Fibroblast of skin of left biceps (primary cell): ENCODE data around the gene RFWD3.

Source experiments
- DNase-seq, 2 experiments: peaks; one replicate each; pipeline ENCODE4 v3.0.0-alpha.2; 2013; ENCODE audit warnings: low read depth in 2 of 2

RFWD3 gene

DNA sequence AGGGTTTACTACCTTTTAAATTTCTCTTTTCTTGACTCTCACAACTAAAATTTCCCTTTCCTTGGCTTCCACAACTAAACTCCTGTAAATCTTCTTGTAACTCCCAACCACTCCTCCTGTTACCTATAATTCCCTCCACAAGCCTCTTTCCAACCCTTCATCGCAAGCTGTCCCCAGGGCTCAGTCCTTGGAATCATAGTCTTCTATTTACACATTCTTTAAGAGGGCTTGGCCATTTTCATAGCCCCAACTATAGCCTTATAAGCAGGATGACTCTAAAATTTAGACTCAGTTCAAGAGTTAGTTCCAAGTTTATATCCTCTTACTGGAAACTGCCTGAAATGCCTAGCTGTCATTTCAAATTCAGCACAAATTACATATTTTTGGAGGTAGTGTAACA lies 83.7 kb downstream of the RFWD3 start:
- no peak for DNase-seq

DNA sequence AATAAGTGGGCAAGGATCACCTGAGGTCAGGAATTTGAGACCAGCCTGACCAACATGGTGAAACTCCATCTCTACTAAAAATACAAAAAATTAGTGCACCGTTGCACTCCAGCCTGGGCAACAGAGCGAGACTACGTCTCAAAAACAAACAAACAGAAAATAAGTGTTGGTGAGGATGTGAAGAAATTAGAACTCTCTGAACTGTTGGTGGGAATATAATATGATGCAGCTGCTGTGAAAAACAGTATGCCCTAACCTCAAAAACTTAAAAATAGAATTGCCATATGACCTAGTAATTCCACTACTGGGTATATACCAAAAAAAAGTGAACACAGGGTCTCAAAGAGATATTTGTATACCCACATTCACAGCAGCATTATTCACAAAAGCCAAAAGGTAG lies 85.8 kb downstream of the RFWD3 start:
- no peak for DNase-seq

DNA sequence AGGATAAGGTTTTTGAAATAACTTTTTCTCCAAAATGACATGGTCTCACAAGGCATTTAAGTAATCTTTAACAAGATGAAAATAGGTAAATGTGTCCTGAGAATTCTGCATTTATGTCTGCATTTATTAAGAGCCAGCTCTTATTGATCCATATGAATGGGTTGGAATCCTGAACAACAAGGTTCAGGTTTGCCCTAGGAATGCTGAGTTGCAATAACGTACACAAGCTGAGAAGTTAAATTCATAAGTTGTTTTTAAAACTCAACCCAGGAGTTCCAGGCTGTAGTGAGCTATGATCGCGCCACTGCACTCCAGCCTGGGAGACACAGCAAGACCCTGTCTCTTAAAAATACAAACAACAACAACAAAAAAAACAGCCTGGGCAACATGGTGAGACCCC lies 87.8 kb downstream of the RFWD3 start:
- DNase-seq: no peak

DNA sequence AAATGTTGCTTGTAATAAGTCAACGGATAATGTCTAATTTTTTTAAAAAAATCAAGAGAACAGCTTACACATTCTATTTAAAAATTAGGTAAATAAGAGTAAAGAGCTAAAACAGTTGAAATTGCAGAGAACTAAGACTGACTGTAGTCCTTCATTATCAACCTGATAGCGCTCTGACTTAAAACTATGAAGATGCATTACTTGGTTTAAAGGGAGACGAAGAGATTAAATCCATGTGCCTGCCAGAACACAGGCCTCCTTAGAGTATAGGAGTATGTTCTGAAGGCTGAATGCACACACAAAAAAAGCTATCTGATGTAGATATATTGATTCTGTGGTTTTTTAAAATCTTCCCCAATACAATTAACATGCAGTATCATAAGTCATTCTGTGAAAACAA lies 88.2 kb downstream of the RFWD3 start:
- DNase-seq: no peak

DNA sequence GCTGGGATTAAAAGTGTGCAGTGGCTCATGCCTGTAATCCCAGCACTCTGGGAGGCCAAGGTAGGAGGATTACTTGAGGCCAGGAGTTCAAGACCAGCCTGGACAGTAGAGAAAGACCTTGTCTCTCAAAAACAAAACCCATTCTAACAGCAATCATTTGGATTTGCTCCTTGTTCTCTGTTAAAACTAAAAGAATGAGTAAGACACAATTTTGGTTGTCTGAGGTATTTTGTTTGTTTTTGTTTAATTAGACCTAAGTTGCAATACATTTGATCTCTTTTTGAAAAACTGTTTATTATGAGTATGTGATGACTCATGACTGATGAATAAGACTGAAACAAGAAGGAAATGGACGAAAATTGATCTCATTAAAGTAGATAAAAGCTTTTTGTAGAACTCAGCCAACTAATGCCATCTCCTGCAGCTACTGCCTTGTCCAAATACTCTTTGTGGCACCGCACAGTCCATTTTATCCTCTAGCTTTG lies 88.8 kb downstream of the RFWD3 start:
- peak in 1 of 2 experiments; percentile 21 for DNase-seq

DNA sequence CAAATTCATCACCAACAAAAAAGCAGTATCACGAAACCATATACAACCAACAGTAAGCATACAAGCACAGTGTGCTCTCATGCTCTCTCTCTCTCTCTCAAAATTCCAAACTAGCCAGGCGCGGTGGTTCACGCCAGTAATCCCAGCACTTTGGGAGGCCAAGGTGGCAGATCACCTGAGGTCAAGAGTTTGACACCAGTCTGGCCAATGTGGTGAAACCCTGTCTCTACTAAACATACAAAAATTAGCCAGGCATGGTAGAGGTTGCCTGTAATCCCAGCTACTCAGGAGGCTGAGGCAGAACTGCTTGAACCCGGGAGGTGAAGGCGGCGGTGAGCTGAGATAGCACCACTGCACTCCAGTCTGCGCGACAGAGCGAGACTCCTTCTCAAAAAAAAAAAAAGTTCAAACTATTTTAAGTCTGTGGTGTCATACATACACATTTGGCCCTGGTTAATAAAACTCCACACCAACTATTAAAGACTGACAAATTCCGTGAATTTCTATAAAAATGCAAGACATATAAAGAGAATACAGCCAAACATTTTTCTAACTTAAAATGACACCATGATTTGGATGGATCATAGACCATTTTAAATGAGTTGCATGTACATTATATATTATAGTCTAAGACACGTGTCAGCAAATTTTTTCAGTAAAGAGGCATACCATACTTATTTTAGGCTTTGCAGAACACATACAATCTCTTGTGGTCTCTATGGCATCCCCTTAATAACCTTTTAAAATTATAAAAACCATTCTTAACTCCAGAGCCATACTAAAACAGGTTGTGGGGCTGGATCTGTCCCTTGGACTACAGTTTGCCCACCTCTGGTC lies 90.7 kb downstream of the RFWD3 start:
- DNase-seq: no peak

DNA sequence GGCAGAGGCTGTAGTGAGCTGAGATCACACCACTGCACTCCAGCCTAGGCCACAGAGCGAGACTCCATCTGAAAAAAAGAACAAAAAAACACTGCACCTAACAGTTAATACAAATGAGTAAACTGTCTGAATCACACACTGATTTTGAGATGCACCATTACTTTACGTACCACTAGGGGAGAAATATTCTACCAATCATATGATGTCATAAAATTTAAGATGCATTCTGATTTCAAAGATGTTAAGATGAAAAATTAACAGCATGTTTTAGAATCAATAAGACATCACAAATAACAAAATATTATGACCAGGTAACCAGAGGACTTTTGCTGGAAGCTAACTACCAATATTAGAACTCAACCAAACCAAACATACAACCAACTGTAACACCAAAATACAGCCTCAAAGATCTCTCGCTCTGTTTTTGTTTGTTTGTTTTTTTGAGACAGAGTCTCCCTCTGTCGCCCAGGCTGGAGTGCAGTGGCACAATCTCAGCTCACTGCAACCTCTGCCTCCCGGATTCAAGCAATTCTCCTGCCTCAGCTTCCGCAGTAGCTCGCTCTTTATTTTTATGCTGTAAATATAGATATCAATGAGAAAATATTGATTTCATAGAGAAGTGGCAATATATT lies 91.4 kb downstream of the RFWD3 start:
- no peak for DNase-seq

DNA sequence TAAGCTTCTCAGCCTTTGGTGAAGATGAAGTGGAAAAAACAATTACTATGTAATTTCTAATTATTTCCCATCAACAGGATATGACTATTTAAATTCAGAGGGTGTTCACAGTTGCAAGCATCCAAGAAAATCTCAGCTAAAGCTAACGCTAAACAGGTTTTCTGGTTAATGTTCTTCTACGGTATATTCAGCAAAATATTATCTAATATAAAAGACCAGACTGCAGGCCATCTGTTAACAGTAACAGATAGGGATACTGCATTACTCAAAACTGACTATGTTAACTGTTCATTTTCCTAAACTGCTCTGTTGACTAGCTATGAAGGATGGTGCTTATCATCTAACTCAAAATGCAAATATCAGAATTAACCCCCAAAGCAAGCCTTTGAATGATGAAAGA lies 92.5 kb downstream of the RFWD3 start:
- no peak for DNase-seq

DNA sequence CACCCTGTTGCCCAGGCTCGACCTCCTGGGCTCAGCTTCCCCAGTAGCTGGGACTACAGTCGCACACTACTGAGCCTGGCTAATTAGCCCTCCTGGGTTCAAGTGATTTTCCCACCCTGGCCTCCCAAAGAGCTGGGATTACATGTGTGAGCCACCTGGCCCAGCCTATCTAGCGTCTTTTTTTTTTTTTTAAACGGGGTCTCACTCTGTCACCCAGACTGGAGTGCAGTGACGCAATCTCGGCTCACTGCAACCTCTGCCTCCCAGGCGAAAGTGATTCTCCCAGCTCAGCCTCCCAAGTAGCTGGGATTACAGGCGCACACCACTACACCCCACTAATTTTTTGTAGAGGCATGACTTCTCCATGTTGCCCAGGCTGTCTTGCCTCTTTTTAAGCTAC lies 93.1 kb downstream of the RFWD3 start:
- no peak for DNase-seq
